Mammary epithelial cell (primary cell): ENCODE data around the gene LRRC8B.

ENCODE experiments used
- CTCF ChIP-seq, 2 donors: IDR thresholded peaks in 1 of 2; conservative IDR thresholded peaks in 1 of 2; 2 replicates each; pipeline ENCODE4 v1.5.1; 2011 to 2012; ENCODE audit warnings: inconsistent platforms in 2 of 2, low read length in 2 of 2, mild to moderate bottlenecking in 2 of 2, control low read depth in 1 of 2, low read depth in 1 of 2; ENCODE audit not compliant: insufficient read depth in 1 of 2; ENCODE audit errors: extremely low read depth in 1 of 2
- EZH2 ChIP-seq: IDR thresholded peaks from 2 replicates; pipeline ENCODE4 v1.6.1; 2012; ENCODE audit warnings: low read length, inconsistent platforms, borderline replicate concordance

- TF ChIP-seq CTCF (conservative IDR thresholded peaks at IDR 0.05 in 1 of 2, IDR thresholded peaks at IDR 0.05 in 1 of 2; ENCODE audit: extremely low read depth in 1 of 2, insufficient read depth in 1 of 2, low read depth in 1 of 2, low read length in 2 of 2) (no peak), EZH2 (no peak)
These were observed 7.6 kb downstream of the LRRC8B start for GRCh38 chr1:89532228-89532627.
